ENCODE data around the gene YIF1A.
"Not testable (repeated sequence)": the region's sequence is repeated elsewhere in the genome, so short reads cannot be mapped to it uniquely, and the experiment has no call there.

Gene YIF1A

GRCh38 chr11:66310803-66311440, 22.0 kb upstream of the YIF1A start:
- not testable (repeated sequence) for DNase-seq

- no peak for DNase-seq
These were observed 21.4 kb upstream of the YIF1A start for GRCh38 chr11:66310324-66310723.

- no peak for DNase-seq
These were observed 20.5 kb upstream of the YIF1A start for GRCh38 chr11:66309475-66309874.

GRCh38 chr11:66302656-66303055, 13.7 kb upstream of the YIF1A start:
- no peak for DNase-seq

GRCh38 chr11:66299186-66299585, 10.2 kb upstream of the YIF1A start:
- no peak for DNase-seq

GRCh38 chr11:66297610-66298009, 8.7 kb upstream of the YIF1A start:
- no peak for DNase-seq

- DNase-seq, result no peak
These were observed 6.0 kb upstream of the YIF1A start for GRCh38 chr11:66294626-66295620.

- no peak for DNase-seq
These were observed 5.1 kb upstream of the YIF1A start for GRCh38 chr11:66293777-66294625.

GRCh38 chr11:66293352-66293751, 4.4 kb upstream of the YIF1A start:
- no peak for DNase-seq

GRCh38 chr11:66292543-66293332, 3.8 kb upstream of the YIF1A start:
- no peak for DNase-seq

- DNase-seq, result no peak
These were observed 3.0 kb upstream of the YIF1A start, which contains the start of gene TMEM151A for GRCh38 chr11:66291706-66292542. TMEM151A (plus strand) TSS chr11:66291894; CDS start chr11:66292014, 120 bp downstream.

- no peak for DNase-seq
These were observed 2.4 kb upstream of the YIF1A start for GRCh38 chr11:66291303-66291705.

- no peak for DNase-seq
These were observed 1.3 kb upstream of the YIF1A start for GRCh38 chr11:66290330-66290621.

- peak; percentile 86 to 89 for DNase-seq
These were observed 796 bp upstream of the YIF1A start for GRCh38 chr11:66289548-66290329.

- DNase-seq, result no peak
These were observed 863 bp downstream of the YIF1A start for GRCh38 chr11:66287889-66288670.

GRCh38 chr11:66287211-66287888, 1.6 kb downstream of the YIF1A start:
- no peak for DNase-seq

GRCh38 chr11:66286699-66287098, 2.2 kb downstream of the YIF1A start:
- no peak for DNase-seq

- DNase-seq, result no peak
These were observed 3.5 kb downstream of the YIF1A start for GRCh38 chr11:66285250-66285947.

All from activated CD4-positive, alpha-beta T cell treated with anti-CD3 and anti-CD28 coated beads, Interleukin-2, amount 50 U/mL, for 48 hours (primary cell).